Measurements from ENCODE around the gene NOP53. TPM values are rescaled to one million over a fixed set of nuclear protein-coding genes. Genes with fewer than 3 reads are reported as not detected.

NOP53 gene
- total and polyA plus RNA-seq, 2 donors (not counting 1 experiment from before 2014, with no cell fraction given) = 59.6 to 60.8 TPM

DNA sequence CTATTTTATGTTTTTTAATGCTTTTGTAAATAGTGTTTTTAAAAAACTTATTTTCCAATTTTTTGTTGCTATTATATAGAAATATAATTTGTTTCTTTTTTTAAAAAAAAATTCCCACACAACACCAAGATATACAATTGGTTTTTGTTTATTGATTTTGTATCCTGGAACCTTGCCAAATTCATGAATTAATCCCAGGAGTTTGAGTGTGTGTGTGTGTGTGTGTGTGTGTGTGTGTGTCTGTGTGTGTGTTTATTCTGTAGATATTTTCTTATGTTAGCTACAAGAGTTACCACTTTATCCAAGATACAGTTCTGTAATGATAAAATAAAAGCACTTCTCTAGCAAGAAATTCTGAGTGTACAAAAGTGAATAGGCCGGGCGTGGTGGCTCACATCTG lies 51.4 kb downstream of the NOP53 start:
- no peak overlapping the region for H3K4me3 ChIP-seq (replicated peaks in 1 of 4; ENCODE audit: control extremely low read depth in 1 of 4, insufficient read depth in 1 of 4, low read depth in 3 of 4, low read length in 4 of 4)
- no peak for DNase-seq (ENCODE audit: low read depth in 2 of 2)
- no peaks in the 10 kb centered on the region for H3K79me2 ChIP-seq (ENCODE audit: control insufficient read depth, insufficient read depth, low read length)
- no peak overlapping the region for H2AFZ ChIP-seq (ENCODE audit: low read length)
- H3K9ac ChIP-seq (ENCODE audit: insufficient read depth, low read length) = no peak overlapping the region
- no peaks in the 10 kb centered on the region for H3K36me3 ChIP-seq (ENCODE audit: control insufficient read depth, insufficient read depth, low read length)
- TF ChIP-seq, protein P1, sequence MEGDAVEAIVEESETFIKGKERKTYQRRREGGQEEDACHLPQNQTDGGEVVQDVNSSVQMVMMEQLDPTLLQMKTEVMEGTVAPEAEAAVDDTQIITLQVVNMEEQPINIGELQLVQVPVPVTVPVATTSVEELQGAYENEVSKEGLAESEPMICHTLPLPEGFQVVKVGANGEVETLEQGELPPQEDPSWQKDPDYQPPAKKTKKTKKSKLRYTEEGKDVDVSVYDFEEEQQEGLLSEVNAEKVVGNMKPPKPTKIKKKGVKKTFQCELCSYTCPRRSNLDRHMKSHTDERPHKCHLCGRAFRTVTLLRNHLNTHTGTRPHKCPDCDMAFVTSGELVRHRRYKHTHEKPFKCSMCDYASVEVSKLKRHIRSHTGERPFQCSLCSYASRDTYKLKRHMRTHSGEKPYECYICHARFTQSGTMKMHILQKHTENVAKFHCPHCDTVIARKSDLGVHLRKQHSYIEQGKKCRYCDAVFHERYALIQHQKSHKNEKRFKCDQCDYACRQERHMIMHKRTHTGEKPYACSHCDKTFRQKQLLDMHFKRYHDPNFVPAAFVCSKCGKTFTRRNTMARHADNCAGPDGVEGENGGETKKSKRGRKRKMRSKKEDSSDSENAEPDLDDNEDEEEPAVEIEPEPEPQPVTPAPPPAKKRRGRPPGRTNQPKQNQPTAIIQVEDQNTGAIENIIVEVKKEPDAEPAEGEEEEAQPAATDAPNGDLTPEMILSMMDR (conservative IDR thresholded peaks at IDR 0.05 in 1 of 2, IDR thresholded peaks at IDR 0.05 in 1 of 2; ENCODE audit: low read depth in 1 of 2, low read length in 2 of 2) = no peak
- no peak for TF ChIP-seq EZH2 (IDR thresholded peaks at IDR 0.05; ENCODE audit: low read length, missing control alignments)
- H4K20me1 ChIP-seq (ENCODE audit: control insufficient read depth, extremely low read depth, insufficient read depth, low read length) = no peaks in the 10 kb centered on the region
- no peaks in the 10 kb centered on the region for H3K9me3 ChIP-seq (ENCODE audit: control insufficient read depth, insufficient read depth, low read depth, low read length)
- no peaks in the 10 kb centered on the region for H3K27me3 ChIP-seq (ENCODE audit: control insufficient read depth, insufficient read depth, low read length)
- H3K27ac ChIP-seq (ENCODE audit: insufficient read depth, low read length) = no peak overlapping the region
- no peaks in the 10 kb centered on the region for H3K4me1 ChIP-seq (ENCODE audit: control insufficient read depth, extremely low read depth, insufficient read depth, low read length)
- H3K4me2 ChIP-seq (ENCODE audit: extremely low read depth, insufficient read depth, low read length) = no peak overlapping the region

DNA sequence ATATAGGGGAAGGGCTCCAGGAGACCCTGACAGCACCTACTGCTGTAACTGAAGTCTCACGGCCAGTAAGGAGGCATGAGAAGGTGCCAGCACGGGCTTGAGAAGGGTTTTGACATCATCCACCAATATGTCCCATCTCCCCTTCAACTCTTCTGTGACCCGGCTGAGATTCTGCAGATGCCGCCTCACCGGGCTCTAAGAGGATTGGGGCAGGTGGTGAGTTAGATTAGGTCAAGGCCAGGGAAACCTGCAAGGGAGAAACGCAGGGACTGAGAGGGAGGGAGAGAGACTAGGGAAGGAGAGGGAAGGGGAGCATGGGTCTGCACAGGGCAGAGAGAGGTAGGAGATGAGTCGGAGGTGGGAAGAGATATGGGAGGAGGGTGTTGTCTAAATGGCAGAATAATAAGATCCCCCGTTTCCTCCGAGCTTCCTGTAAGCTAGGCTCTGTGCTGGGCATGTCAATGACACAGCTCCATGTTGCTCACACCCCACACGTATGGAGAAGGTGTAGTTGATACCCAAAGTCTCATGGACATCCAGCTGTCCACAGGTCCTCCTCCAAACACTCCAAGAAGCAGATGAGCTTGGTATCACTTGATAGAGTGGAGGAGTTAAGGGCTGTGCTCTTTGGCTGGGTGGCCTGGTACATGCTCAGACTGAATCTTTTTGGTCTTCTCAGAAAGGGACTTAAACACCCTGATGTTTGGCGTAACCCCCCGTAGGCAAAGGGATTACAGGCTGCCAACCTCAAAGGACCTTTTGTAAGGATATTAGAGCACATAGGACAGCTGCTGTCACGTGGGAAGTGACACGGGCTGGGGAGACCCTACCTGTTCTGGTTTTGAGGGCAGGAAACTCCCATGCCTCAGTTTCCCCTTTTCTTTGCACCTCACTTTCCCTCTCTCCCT lies 52.9 kb downstream of the NOP53 start:
- no peak overlapping the region for H3K27ac ChIP-seq (ENCODE audit: insufficient read depth, low read length)
- H3K4me1 ChIP-seq (ENCODE audit: control insufficient read depth, extremely low read depth, insufficient read depth, low read length) = no peaks in the 10 kb centered on the region
- no peak overlapping the region for H2AFZ ChIP-seq (ENCODE audit: low read length)
- H4K20me1 ChIP-seq (ENCODE audit: control insufficient read depth, extremely low read depth, insufficient read depth, low read length) = no peaks in the 10 kb centered on the region
- no peak for DNase-seq (ENCODE audit: low read depth in 2 of 2)
- no peaks in the 10 kb centered on the region for H3K36me3 ChIP-seq (ENCODE audit: control insufficient read depth, insufficient read depth, low read length)
- H3K79me2 ChIP-seq (ENCODE audit: control insufficient read depth, insufficient read depth, low read length) = no peaks in the 10 kb centered on the region
- TF ChIP-seq EZH2 (IDR thresholded peaks at IDR 0.05; ENCODE audit: low read length, missing control alignments) = no peak
- TF ChIP-seq, protein P1 (conservative IDR thresholded peaks at IDR 0.05 in 1 of 2, IDR thresholded peaks at IDR 0.05 in 1 of 2; ENCODE audit: low read depth in 1 of 2, low read length in 2 of 2) = no peak
- H3K9me3 ChIP-seq (ENCODE audit: control insufficient read depth, insufficient read depth, low read depth, low read length) = no peaks in the 10 kb centered on the region
- no peak overlapping the region for H3K9ac ChIP-seq (ENCODE audit: insufficient read depth, low read length)
- H3K4me3 ChIP-seq (replicated peaks in 1 of 4; ENCODE audit: control extremely low read depth in 1 of 4, insufficient read depth in 1 of 4, low read depth in 3 of 4, low read length in 4 of 4) = no peak overlapping the region
- H3K4me2 ChIP-seq (ENCODE audit: extremely low read depth, insufficient read depth, low read length) = no peak overlapping the region
- no peaks in the 10 kb centered on the region for H3K27me3 ChIP-seq (ENCODE audit: control insufficient read depth, insufficient read depth, low read length)

DNA sequence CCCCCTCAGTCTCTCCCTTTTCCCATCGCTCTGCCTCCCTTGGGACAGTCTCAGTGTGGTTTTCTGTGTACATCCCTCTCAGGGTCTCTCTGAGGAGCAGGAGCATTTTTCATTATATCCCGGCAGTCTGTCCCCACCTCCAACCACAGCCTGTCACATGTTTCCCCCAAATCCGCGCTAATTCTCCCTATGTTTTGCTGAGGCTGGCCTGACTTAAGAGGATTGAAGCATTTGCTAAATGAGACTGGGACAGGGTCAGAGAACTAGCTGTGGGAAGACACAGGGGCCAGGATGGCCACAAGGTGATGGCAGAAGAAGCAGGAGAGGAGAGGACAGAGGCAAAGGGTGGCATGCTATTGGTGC lies 53.5 kb downstream of the NOP53 start:
- no peak overlapping the region for H3K9ac ChIP-seq (ENCODE audit: insufficient read depth, low read length)
- H3K9me3 ChIP-seq (ENCODE audit: control insufficient read depth, insufficient read depth, low read depth, low read length) = no peaks in the 10 kb centered on the region
- TF ChIP-seq, protein P1 (conservative IDR thresholded peaks at IDR 0.05 in 1 of 2, IDR thresholded peaks at IDR 0.05 in 1 of 2; ENCODE audit: low read depth in 1 of 2, low read length in 2 of 2) = no peak
- no peak for TF ChIP-seq EZH2 (IDR thresholded peaks at IDR 0.05; ENCODE audit: low read length, missing control alignments)
- no peak overlapping the region for H3K4me3 ChIP-seq (replicated peaks in 1 of 4; ENCODE audit: control extremely low read depth in 1 of 4, insufficient read depth in 1 of 4, low read depth in 3 of 4, low read length in 4 of 4)
- no peaks in the 10 kb centered on the region for H4K20me1 ChIP-seq (ENCODE audit: control insufficient read depth, extremely low read depth, insufficient read depth, low read length)
- no peak overlapping the region for H3K4me2 ChIP-seq (ENCODE audit: extremely low read depth, insufficient read depth, low read length)
- no peaks in the 10 kb centered on the region for H3K79me2 ChIP-seq (ENCODE audit: control insufficient read depth, insufficient read depth, low read length)
- H3K36me3 ChIP-seq (ENCODE audit: control insufficient read depth, insufficient read depth, low read length) = no peaks in the 10 kb centered on the region
- no peaks in the 10 kb centered on the region for H3K27me3 ChIP-seq (ENCODE audit: control insufficient read depth, insufficient read depth, low read length)
- H3K4me1 ChIP-seq (ENCODE audit: control insufficient read depth, extremely low read depth, insufficient read depth, low read length) = no peaks in the 10 kb centered on the region
- H2AFZ ChIP-seq (ENCODE audit: low read length) = no peak overlapping the region
- no peak for DNase-seq (ENCODE audit: low read depth in 2 of 2)
- H3K27ac ChIP-seq (ENCODE audit: insufficient read depth, low read length) = no peak overlapping the region

Measured in fibroblast of lung (primary cell).